Gastroesophageal sphincter (tissue), 3 donors: ENCODE measurements around the gene FLNA.

Experiments
- POLR2A ChIP-seq, 2 donors: fragments of 450-650 bp; IDR thresholded peaks; one replicate each; pipeline ENCODE4 v1.6.1; 2017; ENCODE audit warnings: antibody characterized with exemption in 2 of 2, mild to moderate bottlenecking in 2 of 2, moderate library complexity in 1 of 2
- POLR2AphosphoS5 ChIP-seq: sonication (generic); formaldehyde crosslinking; IDR thresholded peaks from one replicate; pipeline ENCODE4 v1.6.1; 2017; ENCODE audit warnings: antibody characterized with exemption
- TF ChIP-seq, protein P1 (sequence below), 4 experiments: fragments of 200-600 bp in 2 of 4; fragments of 450-650 bp in 2 of 4; sonication (generic) in 1 of 4; IDR thresholded peaks; one replicate each; pipeline ENCODE4 v1.5.1; 2017 to 2019; ENCODE audit warnings: antibody characterized with exemption in 4 of 4, mild to moderate bottlenecking in 2 of 4, moderate library complexity in 2 of 4

- TF ChIP-seq, protein P1, sequence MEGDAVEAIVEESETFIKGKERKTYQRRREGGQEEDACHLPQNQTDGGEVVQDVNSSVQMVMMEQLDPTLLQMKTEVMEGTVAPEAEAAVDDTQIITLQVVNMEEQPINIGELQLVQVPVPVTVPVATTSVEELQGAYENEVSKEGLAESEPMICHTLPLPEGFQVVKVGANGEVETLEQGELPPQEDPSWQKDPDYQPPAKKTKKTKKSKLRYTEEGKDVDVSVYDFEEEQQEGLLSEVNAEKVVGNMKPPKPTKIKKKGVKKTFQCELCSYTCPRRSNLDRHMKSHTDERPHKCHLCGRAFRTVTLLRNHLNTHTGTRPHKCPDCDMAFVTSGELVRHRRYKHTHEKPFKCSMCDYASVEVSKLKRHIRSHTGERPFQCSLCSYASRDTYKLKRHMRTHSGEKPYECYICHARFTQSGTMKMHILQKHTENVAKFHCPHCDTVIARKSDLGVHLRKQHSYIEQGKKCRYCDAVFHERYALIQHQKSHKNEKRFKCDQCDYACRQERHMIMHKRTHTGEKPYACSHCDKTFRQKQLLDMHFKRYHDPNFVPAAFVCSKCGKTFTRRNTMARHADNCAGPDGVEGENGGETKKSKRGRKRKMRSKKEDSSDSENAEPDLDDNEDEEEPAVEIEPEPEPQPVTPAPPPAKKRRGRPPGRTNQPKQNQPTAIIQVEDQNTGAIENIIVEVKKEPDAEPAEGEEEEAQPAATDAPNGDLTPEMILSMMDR (IDR thresholded peaks at IDR 0.05), result no peak
- no peak for TF ChIP-seq POLR2A (IDR thresholded peaks at IDR 0.05)
- no peak for TF ChIP-seq POLR2AphosphoS5
These were observed 27.6 kb upstream of the FLNA start for GRCh38 chrX:154401918-154402621.
